GM19395 (cell line): ENCODE data around the gene CENPM.
A peak's percentile ranks its signal among the peaks of the same experiment; 100 is the strongest.

ENCODE experiments used
- ATAC-seq: cut with Tn5 transposase; IDR thresholded peaks from one replicate; pipeline ENCODE4 v1.9.1; 2021; ENCODE audit warnings: mild to moderate bottlenecking, moderate library complexity; ENCODE audit not compliant: unreplicated experiment

CENPM gene, protein sequence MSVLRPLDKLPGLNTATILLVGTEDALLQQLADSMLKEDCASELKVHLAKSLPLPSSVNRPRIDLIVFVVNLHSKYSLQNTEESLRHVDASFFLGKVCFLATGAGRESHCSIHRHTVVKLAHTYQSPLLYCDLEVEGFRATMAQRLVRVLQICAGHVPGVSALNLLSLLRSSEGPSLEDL

DNA sequence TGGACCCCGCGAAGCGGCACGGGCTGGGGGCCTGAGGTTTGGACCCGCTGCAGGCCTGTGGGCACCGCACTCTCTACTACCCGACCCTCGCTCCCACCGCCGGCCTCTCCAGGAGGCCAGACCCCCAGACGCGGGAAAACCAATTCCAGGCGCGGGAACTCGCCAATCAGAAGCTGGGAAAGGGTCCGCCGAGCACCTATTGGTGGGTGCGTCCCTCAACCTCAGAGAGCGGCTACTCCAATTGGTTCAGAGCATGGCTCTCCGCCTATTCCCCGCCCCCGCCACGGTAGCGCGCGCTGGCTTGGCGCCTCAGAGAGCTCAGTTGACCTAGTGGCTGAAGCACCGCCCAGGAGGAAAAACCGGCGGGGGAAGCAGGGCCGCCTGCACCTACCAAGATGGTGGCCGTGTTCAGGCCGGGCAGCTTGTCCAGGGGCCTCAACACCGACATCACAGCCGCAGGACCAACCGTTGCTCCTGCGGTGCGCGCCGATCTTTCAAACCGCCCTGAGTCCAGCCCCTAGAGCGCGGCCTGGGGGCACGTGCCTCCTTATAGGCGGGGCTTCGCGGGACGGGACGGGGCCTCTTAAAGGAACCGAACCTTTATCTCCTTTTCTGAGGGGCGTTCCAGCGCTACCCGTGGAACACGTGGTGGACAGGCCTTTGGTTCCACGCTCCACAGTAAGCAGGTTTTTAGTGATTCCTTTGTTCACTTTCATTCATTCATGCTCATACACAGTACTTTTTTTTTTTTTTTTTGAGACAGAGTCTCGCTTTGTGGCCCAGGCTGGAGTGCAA lies at the start of gene CENPM:
Gene CENPM, minus strand, starts transcription at position 524 of the 795 bp plus-strand sequence. Its CDS starts 76 bp downstream, at position 448.
- peak; percentile 79 for ATAC-seq

DNA sequence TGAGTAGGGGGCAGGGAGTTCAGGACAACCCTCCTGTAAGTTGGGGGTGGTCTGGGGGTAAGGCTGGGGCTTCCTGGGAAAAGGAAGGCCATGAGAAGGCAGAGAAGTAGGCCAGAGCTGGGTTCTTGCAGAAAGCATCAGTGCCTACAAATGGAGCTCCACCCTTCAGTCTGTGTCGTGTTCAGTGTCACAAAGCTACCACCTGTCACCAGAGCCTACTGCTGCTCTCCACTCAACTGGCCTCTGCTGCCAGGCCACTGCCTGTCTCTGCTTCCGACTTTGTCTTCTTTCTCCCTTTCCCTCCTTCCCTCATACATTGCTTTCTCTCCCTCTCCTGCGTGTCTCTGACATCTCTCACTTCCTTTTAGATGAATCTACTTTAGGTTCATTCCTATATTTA lies 48.3 kb upstream of the CENPM start:
- no peak for ATAC-seq

DNA sequence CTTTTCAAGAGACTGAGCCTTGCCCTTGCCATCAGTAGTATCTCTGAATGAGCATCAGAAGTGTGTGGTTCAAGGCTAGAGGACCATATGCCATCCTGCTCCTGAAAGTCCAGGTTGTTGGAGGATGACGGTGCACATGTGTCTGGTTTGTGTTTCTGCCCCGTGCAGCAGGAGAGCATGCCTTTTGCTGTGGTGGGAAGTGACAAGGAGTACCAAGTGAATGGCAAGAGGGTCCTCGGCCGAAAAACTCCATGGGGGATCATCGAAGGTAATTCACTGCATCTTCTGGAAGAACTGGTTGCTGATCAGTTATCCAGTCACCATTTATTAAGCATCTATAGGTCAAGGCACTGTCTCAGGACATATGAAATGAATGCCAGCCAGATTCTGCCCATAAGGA lies 45.5 kb upstream of the CENPM start:
- ATAC-seq: no peak

DNA sequence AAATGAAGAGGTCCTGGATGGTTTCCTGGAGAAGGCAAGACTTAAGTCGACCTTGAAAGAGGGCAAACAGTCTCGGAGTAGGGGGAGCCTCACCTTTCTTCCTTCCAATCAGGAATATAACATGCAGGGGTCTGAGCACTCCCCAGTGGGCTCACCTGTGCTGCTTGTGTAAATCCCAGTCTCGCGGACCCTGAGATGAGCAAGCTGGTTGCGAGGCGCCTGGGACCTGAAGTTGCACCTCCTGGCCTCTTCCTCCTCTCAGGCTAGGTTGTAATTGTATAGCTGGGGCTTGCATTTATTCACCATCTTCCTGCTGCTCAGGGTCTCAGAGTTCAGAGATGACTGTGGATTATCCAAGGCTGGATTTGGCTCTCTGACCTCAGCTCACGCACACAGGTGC lies 44.2 kb upstream of the CENPM start:
- ATAC-seq: no peak

DNA sequence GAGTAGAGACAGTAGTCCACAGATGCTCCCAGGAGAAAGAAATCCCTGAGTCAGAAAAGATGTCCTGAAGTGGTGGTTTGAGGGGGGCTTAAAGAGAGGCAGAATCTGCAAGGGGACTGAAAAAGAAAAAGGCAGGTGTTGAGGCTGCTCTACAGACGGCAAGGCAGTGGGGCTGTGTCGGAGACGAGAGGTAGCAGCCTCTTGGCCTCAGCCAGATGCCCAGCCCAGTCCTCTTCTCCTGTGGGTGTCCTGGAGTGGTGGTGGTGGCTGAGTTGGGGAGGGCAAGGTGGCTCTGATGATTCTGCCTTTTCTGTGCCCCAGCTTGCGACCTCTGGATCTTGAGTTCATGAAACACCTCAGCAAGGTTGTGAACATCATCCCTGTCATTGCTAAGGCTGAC lies 42.3 kb upstream of the CENPM start:
- no peak for ATAC-seq

DNA sequence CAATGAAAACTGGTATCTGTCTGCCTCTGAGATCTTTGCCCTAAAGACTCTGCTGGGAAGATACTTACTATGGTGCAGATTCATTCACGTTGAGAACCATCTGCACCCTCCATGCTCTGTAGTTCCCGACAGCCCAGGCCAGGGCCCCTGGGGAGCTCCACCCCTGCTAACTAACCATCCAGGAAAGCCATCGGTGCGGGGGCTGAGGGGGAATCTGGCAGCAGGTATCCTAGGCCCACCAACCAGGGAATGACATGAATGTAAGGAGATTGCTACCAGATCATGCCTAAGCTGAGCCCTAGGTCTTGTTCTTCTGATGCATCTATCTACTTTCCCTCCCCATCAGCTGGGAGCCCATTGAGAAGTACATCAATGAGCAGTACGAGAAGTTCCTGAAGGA lies 40.3 kb upstream of the CENPM start:
- ATAC-seq: no peak

DNA sequence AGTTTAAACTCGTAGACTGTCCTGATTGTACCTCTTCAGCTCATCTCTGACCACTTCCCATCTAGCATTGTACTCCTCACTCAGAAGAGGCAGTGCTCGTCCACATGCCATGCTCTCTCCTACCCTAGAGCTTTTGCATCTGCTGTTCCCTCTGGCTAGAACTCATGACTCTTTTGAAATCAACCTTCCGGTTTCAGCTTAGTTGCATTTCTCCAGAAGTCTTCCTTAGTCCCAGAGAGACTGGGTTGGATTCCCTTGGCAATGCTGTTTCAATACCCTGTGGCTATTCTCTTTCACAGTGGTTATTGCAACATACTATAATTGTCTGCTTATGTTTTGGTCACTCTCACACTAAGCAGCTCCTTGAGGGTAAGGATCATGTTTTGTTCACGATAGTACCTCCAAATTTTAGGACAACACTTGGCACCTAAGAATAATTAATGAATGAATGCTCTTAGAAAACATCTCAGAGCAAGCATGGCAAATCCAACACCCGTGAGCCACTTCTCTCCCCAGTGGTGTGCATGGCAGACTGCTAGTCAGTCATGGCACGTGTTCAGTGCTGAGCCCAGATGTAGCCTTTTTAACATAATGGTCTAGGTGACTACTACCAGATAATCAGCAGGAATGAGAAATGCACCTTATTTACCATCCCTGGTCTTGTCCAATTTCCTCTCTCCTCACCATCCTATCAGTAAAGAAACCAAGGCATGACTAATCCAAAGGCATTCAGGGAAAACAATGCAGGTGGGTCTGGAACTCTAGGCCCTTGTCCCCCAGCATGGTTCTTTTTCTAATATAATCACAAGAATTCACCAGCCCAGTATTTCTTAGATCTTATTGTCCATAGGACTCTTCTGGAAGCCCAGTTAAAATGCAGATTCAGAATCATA lies 36.8 kb upstream of the CENPM start:
- ATAC-seq: no peak

DNA sequence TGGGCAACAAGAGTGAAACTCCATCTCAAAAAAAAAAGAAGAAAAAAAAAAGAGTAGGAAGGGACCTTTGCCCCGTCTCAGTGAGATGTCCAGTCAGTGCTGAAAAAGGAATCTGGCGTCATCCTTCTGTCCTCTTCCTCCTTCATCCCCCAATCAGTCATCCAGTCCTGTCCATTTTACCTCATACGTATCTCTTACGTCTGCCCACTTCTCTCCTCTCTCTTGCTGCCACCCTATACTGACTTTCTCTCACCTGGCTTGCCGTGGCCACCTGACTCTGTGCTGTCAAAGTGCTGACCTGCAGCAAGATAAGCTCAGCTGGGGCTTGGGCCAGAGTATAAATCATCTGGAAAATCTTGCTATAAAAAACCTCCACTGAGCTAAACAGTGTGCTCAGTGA lies 35.9 kb upstream of the CENPM start:
- ATAC-seq: no peak

DNA sequence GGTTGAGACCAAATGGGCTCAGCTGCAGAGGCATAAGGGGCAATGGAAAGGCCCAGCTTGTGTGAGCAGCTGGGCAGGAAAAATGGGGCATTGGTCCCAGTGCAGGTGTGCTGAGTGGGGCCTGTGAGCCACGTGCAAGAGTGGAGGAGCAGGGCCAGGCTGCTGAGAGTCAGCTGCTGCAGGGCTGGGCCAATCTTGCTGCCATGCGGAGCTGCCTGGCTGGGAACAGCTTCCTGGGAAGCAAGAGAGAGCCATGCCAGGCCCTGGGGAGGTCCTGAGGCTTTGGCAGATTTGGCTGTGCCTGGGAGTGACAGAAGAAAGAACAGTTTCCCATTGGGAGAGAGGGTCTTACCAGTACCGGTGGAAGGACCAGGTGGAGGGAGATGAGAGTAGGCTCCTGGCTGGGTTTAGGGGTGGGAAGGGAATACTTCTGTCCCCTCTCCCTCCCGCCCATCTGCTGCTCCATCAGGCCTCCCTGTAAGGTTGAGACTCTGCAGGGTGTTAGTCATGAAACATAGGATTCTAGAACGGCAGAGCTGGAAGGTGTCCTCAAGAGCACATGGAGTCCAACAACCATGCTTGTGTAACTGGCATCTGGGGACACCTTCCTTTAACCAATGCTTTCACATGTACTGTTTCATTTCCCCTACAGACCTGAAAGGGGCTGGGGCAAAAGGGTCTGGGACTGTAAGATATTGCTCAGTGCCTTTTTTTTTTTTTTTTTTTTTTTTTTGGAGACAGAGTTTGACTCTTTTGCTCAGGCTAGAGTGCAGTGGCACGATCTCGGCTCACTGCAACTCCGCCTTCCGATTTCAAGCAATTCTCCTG lies 32.7 kb upstream of the CENPM start:
- no peak for ATAC-seq

DNA sequence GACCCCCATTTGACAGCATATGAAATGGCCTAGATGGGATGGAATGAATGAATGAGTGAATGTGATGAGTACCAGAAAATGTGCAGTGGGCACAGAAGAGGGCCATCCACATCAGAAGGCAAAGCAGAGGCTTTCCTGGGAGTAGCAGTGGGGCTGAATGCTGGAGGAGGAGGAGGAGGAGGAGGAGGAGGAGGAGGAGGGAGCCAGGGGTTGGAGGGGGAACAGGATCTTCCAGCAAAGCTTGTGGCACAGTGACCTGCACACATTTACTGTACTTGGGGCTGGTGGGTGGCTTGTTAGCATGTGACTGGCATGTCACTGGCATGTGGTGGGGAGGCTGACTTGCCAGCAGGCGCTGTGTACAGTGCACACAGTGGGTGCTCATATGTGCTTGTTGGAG lies 31.8 kb upstream of the CENPM start:
- no peak for ATAC-seq

DNA sequence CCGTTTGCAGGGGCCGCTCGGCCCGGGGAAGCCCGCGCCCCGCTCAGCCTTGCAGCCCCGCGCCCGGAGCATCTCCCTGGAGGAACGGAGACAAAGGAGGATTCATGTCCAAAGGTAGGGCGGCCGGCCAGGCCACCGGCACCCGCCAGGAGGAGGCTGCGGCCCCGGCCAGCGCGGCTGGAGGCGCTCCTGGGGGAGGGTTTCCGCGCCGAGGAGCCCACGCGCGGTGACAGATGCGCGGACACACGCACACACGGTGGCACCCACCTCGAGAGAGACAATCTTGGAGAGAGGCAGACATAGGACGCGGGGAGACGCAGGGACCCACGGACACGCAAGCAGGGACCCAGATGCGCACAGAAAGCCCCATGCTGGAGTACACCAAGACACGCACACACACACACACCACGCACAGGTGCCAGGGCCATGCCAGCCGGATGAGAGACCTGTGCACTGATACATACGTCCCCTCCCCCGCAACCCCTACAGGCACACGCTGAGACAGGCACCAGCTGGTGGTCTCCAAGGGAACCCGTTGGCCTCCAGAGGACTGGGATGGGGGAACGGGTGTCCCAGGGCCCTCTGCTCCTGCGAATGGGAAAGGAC lies 30.1 kb upstream of the CENPM start:
- ATAC-seq: no peak

DNA sequence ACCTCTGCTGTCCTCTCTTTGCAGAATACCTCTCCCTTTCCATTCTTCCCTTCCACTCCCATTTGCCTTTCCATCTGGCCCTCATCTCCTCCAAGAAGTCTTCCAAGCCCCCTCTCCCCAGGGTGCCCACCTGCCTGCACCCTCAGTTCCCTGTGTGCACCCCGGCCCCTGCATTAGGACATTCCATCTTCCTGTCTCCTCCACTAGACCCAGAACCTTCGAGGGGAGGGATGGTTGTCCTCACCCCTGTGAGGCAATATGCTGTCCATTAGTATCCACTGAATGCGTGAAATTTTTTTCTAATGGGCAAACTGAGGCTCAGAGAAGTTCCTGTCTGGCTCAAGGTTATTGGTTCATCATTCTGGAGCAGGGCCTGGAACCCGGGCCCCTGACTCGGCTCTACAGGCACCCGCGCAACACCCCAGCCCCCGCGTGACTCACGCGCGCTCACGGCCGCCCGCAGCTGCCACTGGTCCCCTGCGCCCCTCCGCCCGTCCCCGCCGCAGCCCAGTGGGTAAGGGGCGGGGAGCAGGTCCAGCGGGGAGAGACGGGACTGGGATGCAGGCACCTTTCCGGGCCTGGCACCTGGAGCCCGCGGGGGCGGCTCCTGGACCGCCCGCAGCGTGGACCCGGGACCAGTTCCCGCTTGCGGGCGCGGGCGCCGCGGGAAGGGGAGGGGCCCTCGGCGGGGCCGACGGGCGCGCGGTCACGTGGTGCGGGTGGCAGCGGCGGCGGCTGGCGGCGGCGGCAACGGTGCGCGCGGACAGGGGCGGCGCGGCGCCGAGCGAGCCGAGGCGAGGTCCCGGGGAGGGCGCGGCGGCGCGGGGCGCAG lies 29.3 kb upstream of the CENPM start:
- no peak for ATAC-seq

DNA sequence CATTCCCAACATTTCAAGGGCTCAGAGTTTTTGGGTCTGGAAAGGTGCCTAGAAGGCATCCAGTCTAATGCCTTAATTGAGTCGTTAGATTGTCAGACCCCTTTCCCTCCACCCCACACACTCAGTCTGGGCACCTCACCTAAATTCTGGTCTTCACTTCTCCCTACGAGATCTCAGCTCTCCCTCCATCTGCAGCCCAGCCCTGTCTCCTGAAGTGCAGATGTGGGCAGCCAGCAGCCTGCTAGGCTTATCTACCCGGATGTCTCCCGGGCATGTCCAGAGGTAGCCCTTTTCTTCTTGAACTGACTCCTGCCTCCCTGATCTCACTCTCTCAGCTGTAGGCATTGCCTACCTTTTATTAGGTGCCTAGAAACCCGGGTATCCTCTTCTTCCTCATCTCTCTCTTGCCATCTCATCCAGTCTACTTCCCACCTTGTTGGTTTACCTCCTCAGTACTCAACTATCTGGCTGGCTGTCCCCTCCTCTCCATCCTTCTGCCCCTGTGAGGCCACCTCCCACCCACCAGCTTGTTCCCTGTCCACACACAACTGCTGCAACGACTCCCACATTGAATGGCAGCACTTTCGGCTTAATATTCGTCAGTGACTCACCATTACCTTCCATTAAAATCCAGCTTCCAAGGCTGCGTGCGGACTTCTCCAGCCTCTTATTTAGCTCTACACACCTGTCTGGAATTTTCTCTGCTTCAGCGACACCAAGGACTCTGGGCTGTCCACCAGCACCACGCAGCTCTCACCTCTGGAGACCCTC lies 28.5 kb upstream of the CENPM start:
- no peak for ATAC-seq

DNA sequence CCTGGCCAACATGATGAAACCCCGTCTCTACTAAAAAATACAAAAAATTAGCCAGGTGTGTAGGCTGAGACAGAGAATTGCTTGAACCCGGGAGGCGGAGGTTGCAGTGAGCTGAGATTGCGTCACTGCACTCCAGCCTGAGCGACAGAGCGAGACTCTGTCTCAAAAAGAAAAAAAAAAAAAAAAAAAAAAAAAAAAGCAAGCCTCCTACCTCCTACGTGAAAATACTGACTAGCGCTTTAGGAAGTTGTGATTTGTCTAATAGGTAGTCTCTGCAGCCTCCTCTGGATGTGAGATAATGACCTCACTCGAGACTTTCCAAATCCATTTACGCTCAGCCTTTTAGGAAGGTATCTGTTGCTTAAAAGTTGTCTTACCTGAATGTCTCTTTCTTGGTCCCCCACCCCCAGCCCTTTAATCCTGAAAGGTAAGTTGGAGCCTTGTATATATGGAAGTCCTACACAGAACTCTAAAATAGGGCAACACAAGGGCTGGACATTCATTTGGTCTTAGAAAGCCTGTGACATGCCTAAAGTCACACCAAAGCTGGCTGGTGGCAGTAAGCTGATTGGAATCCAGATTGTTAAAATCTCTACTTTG lies 27.8 kb upstream of the CENPM start:
- ATAC-seq: no peak

DNA sequence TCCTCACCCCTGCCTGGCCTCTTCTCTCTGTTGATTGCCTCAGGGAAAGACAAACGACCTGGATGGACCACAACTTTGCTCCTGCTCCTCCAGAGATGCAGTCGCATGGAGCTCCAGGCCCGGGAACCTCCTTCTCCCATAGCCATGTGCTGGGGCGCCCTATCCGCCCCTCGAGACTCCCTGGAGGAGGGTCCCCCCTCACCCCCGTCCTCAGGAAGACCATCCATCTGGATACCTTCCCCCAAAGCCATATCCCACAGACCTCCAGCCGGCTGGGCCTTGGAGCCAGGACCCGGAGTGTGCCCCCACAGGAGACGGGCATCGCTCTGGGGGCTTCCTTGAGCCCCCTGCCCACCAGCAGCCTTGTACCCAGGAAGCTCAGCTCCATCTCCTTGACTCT lies 24.5 kb upstream of the CENPM start:
- ATAC-seq: no peak

DNA sequence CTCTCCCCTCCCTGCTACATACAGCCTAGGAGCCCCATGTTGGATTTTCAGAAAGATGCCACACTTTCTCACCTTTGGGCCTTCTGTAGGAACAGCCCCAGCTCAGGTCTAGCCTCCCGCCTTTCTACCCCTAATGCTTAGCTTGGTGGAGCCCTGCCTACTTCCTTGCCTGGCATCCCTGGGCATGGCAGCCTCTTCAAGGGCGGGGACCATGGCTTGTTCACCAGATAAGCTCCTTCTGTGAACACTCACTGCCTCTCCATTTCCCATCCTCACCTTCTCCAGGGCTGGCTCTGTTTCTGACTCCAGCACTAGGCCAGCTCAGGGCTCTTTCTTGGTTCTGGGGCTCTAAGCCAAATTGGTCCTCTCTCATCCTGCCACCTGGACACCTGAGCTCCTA lies 23.6 kb upstream of the CENPM start:
- no peak for ATAC-seq

DNA sequence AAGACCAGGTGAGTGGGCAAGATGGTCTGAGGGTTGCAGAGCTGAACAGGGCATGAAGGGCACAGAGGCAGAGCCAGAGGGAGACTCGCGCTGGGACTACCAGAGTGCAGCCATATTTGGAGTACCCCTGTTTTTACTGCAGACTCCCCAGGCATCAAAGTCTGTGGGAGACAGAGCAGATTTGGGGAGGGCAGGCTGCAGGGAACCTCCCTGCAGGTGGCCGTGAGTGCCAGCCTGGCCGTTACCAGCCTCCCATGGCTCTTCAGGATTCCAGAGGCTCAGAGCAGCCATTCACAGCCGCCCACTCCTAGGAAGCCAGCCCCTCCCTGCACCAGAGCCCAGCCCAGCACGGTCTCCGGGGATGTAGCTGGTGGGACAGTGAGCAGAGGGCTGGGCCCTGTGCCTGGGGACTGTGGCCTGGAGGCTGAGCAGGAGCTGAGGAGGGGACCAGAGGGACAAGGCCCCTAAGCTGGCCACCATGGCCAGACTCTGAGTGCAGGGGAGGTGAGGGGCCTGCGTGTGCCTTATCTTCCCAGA lies 22.2 kb upstream of the CENPM start, which contains the start of gene SEPTIN3:
Gene SEPTIN3, plus strand, starts transcription at position 334 of the 537 bp plus-strand sequence. CDS start 2,050 bp downstream, outside the sequence.
- no peak for ATAC-seq

DNA sequence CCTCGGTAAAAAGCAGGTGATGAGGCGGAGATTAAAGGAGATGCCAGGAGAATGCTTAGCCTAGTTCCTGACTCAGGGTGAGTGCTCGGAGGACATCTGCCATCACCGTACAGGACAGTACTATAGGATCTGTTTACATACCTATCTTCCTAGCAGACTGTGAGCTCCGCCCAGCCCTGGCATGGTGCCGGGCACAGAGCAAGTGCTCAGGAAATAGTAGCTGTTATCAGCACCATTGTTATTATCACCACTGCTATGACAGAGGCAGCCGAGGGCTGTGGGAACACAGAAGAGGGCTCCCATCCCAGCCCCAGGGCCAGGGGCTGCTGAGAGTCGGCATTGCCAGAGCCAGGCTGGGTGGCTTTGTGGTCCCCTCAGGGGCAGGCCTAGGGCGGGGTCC lies 21.6 kb upstream of the CENPM start:
- ATAC-seq: no peak
